DND-41 (cell line): ENCODE results near the gene TOM1.

ENCODE experiments used
- CTCF ChIP-seq: IDR thresholded peaks from 2 replicates; pipeline ENCODE4 v1.5.1; 2012; ENCODE audit warnings: borderline replicate concordance, low read length, moderate library complexity, mild to moderate bottlenecking; ENCODE audit not compliant: poor library complexity, severe bottlenecking; ENCODE audit errors: extremely low read depth
- EZH2 ChIP-seq: IDR thresholded peaks from 3 replicates; pipeline ENCODE4 v1.6.1; 2012; ENCODE audit warnings: borderline replicate concordance, low read depth, mild to moderate bottlenecking, moderate library complexity, low read length, inconsistent platforms; ENCODE audit not compliant: severe bottlenecking

- TF ChIP-seq CTCF (no peak), EZH2 (no peak)
Measured at GRCh38 chr22:35335936-35336781, 36.5 kb downstream of the TOM1 start.
